NOMO-1 treated with DMSO at 0.1 percent for 48 hours (cell line): ENCODE measurements around the gene MRPL40.
A peak's percentile ranks its signal among the peaks of the same experiment; 100 is the strongest.

Source experiments
- DNase-seq: peaks from one replicate; lab custom pipeline; 2025; ENCODE audit not compliant: unreplicated experiment; lab: John Stamatoyannopoulos, UW

The MRPL40 gene

DNA sequence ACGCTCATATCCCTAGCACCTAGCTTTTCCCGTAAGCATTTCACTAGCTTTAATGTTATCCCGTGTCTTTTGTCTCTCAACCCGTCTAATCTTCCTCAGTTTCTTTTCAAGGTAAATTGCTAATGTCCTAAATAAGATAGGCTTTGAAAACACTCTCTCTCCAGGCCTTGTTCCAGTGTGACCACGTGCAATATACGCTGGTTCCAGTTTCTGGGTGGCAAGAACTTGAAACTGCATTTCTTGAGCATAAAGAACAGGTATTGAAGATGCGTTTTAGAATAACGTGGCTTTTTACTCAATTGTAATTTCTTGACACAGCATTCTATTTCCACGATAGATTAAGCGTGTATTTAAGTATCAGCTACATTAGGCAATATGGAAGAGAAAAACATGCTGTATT lies 48.4 kb downstream of the MRPL40 start:
- peak; percentile 7 for DNase-seq

DNA sequence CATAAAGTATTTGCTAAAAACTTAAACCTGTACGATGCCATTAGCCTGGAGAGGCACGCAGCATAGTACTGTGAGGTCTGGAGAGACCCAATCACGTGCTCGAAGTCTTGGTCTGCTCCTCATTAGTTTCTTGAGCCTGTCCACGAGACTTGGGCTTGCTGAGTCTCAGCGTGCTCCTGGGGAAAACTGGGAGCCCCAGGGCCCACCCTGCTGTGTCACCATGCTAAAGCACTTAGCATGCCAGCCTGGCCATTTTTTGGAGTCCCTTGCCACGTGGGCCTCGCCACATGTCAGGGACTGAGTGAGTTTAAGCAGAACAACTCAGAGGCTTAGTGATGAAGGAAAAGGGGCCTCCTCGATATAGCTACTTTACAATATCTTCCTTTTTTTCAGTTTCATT lies 50.0 kb downstream of the MRPL40 start:
- no peak for DNase-seq

- DNase-seq: no peak
Measured at GRCh38 chr22:19483481-19484244, 51.3 kb downstream of the MRPL40 start.
